ENCODE data around the gene PCDHA4. TPM values are rescaled to one million over a fixed set of nuclear protein-coding genes. Genes with fewer than 3 reads are reported as not detected.
"Not testable (repeated sequence)": the region's sequence is repeated elsewhere in the genome, so short reads cannot be mapped to it uniquely, and the experiment has no call there.

The PCDHA4 gene
- total RNA-seq, 1 experiment from 2014 or later = not detected

- not testable (repeated sequence) for DNase-seq (ENCODE audit: extremely low read depth, low read depth)
Measured at GRCh38 chr5:140849831-140850634, 43.2 kb downstream of the PCDHA4 start.

- peak; percentile 39 for DNase-seq (ENCODE audit: extremely low read depth, low read depth)
Measured at GRCh38 chr5:140855772-140856674, 49.2 kb downstream of the PCDHA4 start, which contains the start of gene PCDHA10. Gene PCDHA10 (plus strand): TSS chr5:140855897. CDS start chr5:140856049, 152 bp downstream.

GRCh38 chr5:140857177-140857986, 50.5 kb downstream of the PCDHA4 start:
- DNase-seq (ENCODE audit: extremely low read depth, low read depth) = no peak

GRCh38 chr5:140857987-140858240, 51.0 kb downstream of the PCDHA4 start:
- DNase-seq (ENCODE audit: extremely low read depth, low read depth) = no peak

- DNase-seq (ENCODE audit: extremely low read depth, low read depth) = no peak
Measured at GRCh38 chr5:140862441-140863295, 55.8 kb downstream of the PCDHA4 start.

Other genes starting within 250 kb of the PCDHA4 start
- gene SRA1, start 249.6 kb upstream of the PCDHA4 start, total RNA-seq (2014; rRNA removed; shearing (Covaris generic)) = 77.8 and 92.2 TPM in 2 replicates
- gene APBB3, start 242.5 kb upstream of the PCDHA4 start, total RNA-seq (2014; rRNA removed; shearing (Covaris generic)) = 9.8 and 12.6 TPM in 2 replicates
- gene SLC35A4, start 242.2 kb upstream of the PCDHA4 start, total RNA-seq (2014; rRNA removed; shearing (Covaris generic)) = 39.1 and 42.2 TPM in 2 replicates
- 2.6 and 2.7 TPM in 2 replicates for gene CD14, start 173.9 kb upstream of the PCDHA4 start, total RNA-seq (2014; rRNA removed; shearing (Covaris generic))
- 9.5 and 13.8 TPM in 2 replicates for gene TMCO6, start 167.6 kb upstream of the PCDHA4 start, total RNA-seq (2014; rRNA removed; shearing (Covaris generic))
- 64.3 and 78.9 TPM in 2 replicates for gene NDUFA2, start 159.4 kb upstream of the PCDHA4 start, total RNA-seq (2014; rRNA removed; shearing (Covaris generic))
- gene IK, start 159.2 kb upstream of the PCDHA4 start, total RNA-seq (2014; rRNA removed; shearing (Covaris generic)) = 114 and 121 TPM in 2 replicates
- 22.9 and 25.1 TPM in 2 replicates for gene WDR55, start 142.2 kb upstream of the PCDHA4 start, total RNA-seq (2014; rRNA removed; shearing (Covaris generic))
- gene DND1, start 133.5 kb upstream of the PCDHA4 start, total RNA-seq (2014; rRNA removed; shearing (Covaris generic)) = 0.75 and 0.77 TPM in 2 replicates
- gene HARS1, start 115.7 kb upstream of the PCDHA4 start, total RNA-seq (2014; rRNA removed; shearing (Covaris generic)) = 80.8 and 85.3 TPM in 2 replicates
- 34.8 and 39.1 TPM in 2 replicates for gene HARS2, start 115.6 kb upstream of the PCDHA4 start, total RNA-seq (2014; rRNA removed; shearing (Covaris generic))
- 60.1 and 62.5 TPM in 2 replicates for gene ZMAT2, start 106.6 kb upstream of the PCDHA4 start, total RNA-seq (2014; rRNA removed; shearing (Covaris generic))
- 0.07 and 0.12 TPM in 2 replicates for gene PCDHA1, start 20.9 kb upstream of the PCDHA4 start, total RNA-seq (2014; rRNA removed; shearing (Covaris generic))
- gene PCDHA2, start 12.2 kb upstream of the PCDHA4 start, total RNA-seq (2014; rRNA removed; shearing (Covaris generic)) = not detected in 2 replicates
- not detected in 2 replicates for gene PCDHA3, start 6.0 kb upstream of the PCDHA4 start, total RNA-seq (2014; rRNA removed; shearing (Covaris generic))
- gene PCDHA5, start 14.5 kb downstream of the PCDHA4 start, total RNA-seq (2014; rRNA removed; shearing (Covaris generic)) = not detected in 2 replicates
- gene PCDHA6, start 20.9 kb downstream of the PCDHA4 start, total RNA-seq (2014; rRNA removed; shearing (Covaris generic)) = not detected in 2 replicates
- gene PCDHA7, start 27.2 kb downstream of the PCDHA4 start, total RNA-seq (2014; rRNA removed; shearing (Covaris generic)) = 0.15 TPM in 1 of 2 replicates, not detected in the other
- 0.05 TPM in 1 of 2 replicates, not detected in the other for gene PCDHA8, start 34.1 kb downstream of the PCDHA4 start, total RNA-seq (2014; rRNA removed; shearing (Covaris generic))
- 0.02 TPM in 1 of 2 replicates, not detected in the other for gene PCDHA9, start 41.3 kb downstream of the PCDHA4 start, total RNA-seq (2014; rRNA removed; shearing (Covaris generic))
- 0.03 and 0.05 TPM in 2 replicates for gene PCDHA10, start 48.8 kb downstream of the PCDHA4 start, total RNA-seq (2014; rRNA removed; shearing (Covaris generic))
- not detected in 2 replicates for gene PCDHA11, start 61.9 kb downstream of the PCDHA4 start, total RNA-seq (2014; rRNA removed; shearing (Covaris generic))
- gene PCDHA12, start 68.2 kb downstream of the PCDHA4 start, total RNA-seq (2014; rRNA removed; shearing (Covaris generic)) = 4.4 and 5.6 TPM in 2 replicates
- 1.2 and 1.3 TPM in 2 replicates for gene PCDHA13, start 75.1 kb downstream of the PCDHA4 start, total RNA-seq (2014; rRNA removed; shearing (Covaris generic))
- 0.92 and 1.1 TPM in 2 replicates for gene PCDHAC1, start 119.2 kb downstream of the PCDHA4 start, total RNA-seq (2014; rRNA removed; shearing (Covaris generic))
- gene PCDHAC2, start 159.4 kb downstream of the PCDHA4 start, total RNA-seq (2014; rRNA removed; shearing (Covaris generic)) = 1.0 and 1.2 TPM in 2 replicates
- gene PCDHB1, start 244.3 kb downstream of the PCDHA4 start, total RNA-seq (2014; rRNA removed; shearing (Covaris generic)) = 0.03 TPM in 1 of 2 replicates, not detected in the other

All from NCI-H460 (cell line).